ENCODE results near the gene FAN1.

Gene FAN1

DNA sequence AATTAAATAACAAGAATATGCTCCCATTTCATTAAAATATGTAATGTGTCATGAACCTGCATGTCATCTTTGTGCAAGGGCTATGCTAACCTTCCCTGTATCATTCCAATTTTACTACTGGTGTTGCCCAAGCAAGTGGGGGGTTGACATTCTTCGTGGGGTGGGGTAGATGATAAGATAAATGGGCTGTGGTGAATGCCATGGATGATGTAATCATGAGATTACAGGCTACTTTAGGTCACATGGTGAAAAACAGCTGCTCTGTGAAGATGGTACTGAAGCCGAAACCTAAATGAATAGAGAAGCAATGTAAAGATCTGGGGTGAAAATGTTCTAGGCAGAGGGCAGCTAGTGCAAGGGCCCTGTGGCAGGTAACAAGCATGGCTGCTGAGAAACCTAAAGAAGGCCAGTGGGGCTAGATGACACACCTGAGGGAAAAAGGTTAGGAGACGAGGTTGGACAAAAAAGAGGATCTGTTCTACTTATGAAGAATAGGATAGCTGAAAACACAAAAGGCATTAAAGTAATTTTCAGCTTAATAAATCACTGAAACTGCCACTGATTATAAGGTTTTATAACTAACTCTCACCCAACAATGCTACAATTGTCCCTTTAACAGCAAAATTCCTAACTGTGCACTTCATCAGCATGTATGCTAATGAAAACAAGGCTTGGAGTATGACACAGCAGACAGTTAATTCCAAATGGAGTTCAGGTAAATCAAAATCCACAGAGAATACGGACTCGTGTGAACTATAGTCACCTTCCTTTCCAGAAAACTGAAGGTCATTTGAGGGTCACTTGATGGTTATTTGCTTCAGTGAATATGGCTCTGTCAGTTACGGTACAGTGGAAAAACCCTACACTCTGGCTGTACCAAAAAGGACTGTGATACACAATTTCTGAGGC is 52.8 kb downstream of the FAN1 start:
- peaks cover 52% of the 10 kb centered on the region for H3K4me1 Mint-ChIP-seq (ENCODE audit: low read depth)
- H3K27ac Mint-ChIP-seq, result no peak overlapping the region
- intact Hi-C loops (cut with micrococcal nuclease), result loop anchor here (5.0 kb wide), 1 partner anchor 36 kb away; the partner anchor contains the start of gene MTMR10
- no peaks in the 10 kb centered on the region for H3K9me3 Mint-ChIP-seq
- H3K4me3 Mint-ChIP-seq, result no peak overlapping the region
- H3K27me3 Mint-ChIP-seq, result no peaks in the 10 kb centered on the region
- H3K36me3 Mint-ChIP-seq (ENCODE audit: low read depth), result peaks cover 100% of the 10 kb centered on the region

- Mint-ChIP-seq H3K9me3 (no peaks in the 10 kb centered on the region), H3K4me3 (no peak overlapping the region), H3K27me3 (no peaks in the 10 kb centered on the region), H3K27ac (peak overlapping the region; percentile 38), H3K36me3 (ENCODE audit: low read depth) (peaks cover 100% of the 10 kb centered on the region), H3K4me1 (ENCODE audit: low read depth) (peaks cover 67% of the 10 kb centered on the region)
- intact Hi-C loops (cut with micrococcal nuclease), result loop anchor here (5.0 kb wide), 1 partner anchor 34 kb away; the partner anchor contains the start of gene MTMR10
These were observed 54.5 kb downstream of the FAN1 start for GRCh38 chr15:30958219-30958618.

GRCh38 chr15:30962079-30962478 is 58.4 kb downstream of the FAN1 start:
- Mint-ChIP-seq H3K4me1 (ENCODE audit: low read depth) (peaks cover 57% of the 10 kb centered on the region), H3K4me3 (no peak overlapping the region), H3K9me3 (no peaks in the 10 kb centered on the region), H3K27me3 (no peaks in the 10 kb centered on the region), H3K36me3 (ENCODE audit: low read depth) (peaks cover 97% of the 10 kb centered on the region), H3K27ac (peak overlapping the region; percentile 55)
- intact Hi-C loops (cut with micrococcal nuclease), result loop anchor here (5.0 kb wide), 1 partner anchor 165 kb away; no protein-coding TSS in a partner anchor

DNA sequence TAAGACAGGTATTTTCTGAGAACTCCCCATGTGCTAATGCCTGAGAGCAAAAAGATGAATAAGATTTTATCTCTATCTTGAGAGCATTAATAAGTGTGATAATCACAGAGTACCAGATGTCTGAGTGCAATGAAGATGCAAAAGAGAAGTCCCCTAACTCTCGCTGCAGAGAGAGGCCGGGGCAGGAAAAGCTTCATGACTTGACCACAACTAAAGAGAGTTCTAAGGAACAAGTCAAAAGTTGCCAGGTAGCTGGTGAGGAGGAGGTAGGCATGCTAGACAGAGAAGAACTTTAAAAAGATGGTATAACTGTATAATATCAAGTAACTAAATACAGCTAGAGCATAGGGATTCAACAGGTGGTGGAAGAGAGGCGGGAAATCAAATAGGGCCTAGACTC is 58.9 kb downstream of the FAN1 start:
- Mint-ChIP-seq H3K4me3 (no peak overlapping the region), H3K27me3 (no peaks in the 10 kb centered on the region), H3K36me3 (ENCODE audit: low read depth) (peaks cover 91% of the 10 kb centered on the region), H3K4me1 (ENCODE audit: low read depth) (peaks cover 52% of the 10 kb centered on the region), H3K27ac (peak overlapping the region; percentile 55), H3K9me3 (no peaks in the 10 kb centered on the region)
- intact Hi-C loops (cut with micrococcal nuclease), result loop anchor here (5.0 kb wide), 1 partner anchor 165 kb away; no protein-coding TSS in a partner anchor

GRCh38 chr15:30963681-30964080 is 60.0 kb downstream of the FAN1 start:
- H3K9me3 Mint-ChIP-seq, result no peaks in the 10 kb centered on the region
- H3K27ac Mint-ChIP-seq, result no peak overlapping the region
- peaks cover 84% of the 10 kb centered on the region for H3K36me3 Mint-ChIP-seq (ENCODE audit: low read depth)
- no peak overlapping the region for H3K4me3 Mint-ChIP-seq
- intact Hi-C loops (cut with micrococcal nuclease), result loop anchor here (5.0 kb wide), 1 partner anchor 164 kb away; no protein-coding TSS in a partner anchor
- peaks cover 47% of the 10 kb centered on the region for H3K4me1 Mint-ChIP-seq (ENCODE audit: low read depth)
- H3K27me3 Mint-ChIP-seq, result no peaks in the 10 kb centered on the region

DNA sequence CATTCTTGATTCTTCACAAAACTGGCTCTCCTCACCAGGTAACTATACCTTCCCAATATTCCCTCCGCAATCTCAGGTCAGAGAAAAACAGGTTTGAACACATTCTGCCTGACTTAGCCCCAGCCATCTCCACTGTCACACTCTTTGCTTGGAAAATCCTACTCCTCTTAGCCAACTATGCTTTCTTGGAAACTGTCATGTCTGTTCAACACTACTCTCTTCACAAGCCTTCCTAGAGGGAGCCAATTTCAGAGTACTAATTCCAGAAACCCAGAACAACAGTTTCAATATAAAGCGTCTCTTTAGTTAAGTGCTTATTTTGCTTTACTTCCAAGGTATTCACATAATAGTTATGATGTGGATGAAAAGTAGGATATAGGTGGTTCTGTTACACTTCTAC is 66.0 kb downstream of the FAN1 start:
- intact Hi-C loops (cut with micrococcal nuclease), result no loop called here
- H3K4me1 Mint-ChIP-seq (ENCODE audit: low read depth), result peaks cover 28% of the 10 kb centered on the region
- H3K36me3 Mint-ChIP-seq (ENCODE audit: low read depth), result peaks cover 80% of the 10 kb centered on the region
- H3K9me3 Mint-ChIP-seq, result no peaks in the 10 kb centered on the region
- no peaks in the 10 kb centered on the region for H3K27me3 Mint-ChIP-seq
- H3K4me3 Mint-ChIP-seq, result no peak overlapping the region
- H3K27ac Mint-ChIP-seq, result peak overlapping the region; percentile 9

GRCh38 chr15:30973379-30973778 is 69.7 kb downstream of the FAN1 start:
- no peaks in the 10 kb centered on the region for H3K9me3 Mint-ChIP-seq
- intact Hi-C loops (cut with micrococcal nuclease), result no loop called here
- H3K27ac Mint-ChIP-seq, result no peak overlapping the region
- H3K36me3 Mint-ChIP-seq (ENCODE audit: low read depth), result peaks cover 74% of the 10 kb centered on the region
- no peak overlapping the region for H3K4me3 Mint-ChIP-seq
- H3K4me1 Mint-ChIP-seq (ENCODE audit: low read depth), result peaks cover 41% of the 10 kb centered on the region
- no peaks in the 10 kb centered on the region for H3K27me3 Mint-ChIP-seq

GRCh38 chr15:30974112-30974511 is 70.4 kb downstream of the FAN1 start:
- Mint-ChIP-seq H3K36me3 (ENCODE audit: low read depth) (peaks cover 75% of the 10 kb centered on the region), H3K9me3 (no peaks in the 10 kb centered on the region), H3K4me1 (ENCODE audit: low read depth) (peaks cover 43% of the 10 kb centered on the region), H3K27me3 (no peaks in the 10 kb centered on the region), H3K27ac (peak overlapping the region; percentile 60), H3K4me3 (no peak overlapping the region)
- intact Hi-C loops (cut with micrococcal nuclease), result loop anchor here (2.0 kb wide), 1 partner anchor 15 kb away; no protein-coding TSS in a partner anchor

DNA sequence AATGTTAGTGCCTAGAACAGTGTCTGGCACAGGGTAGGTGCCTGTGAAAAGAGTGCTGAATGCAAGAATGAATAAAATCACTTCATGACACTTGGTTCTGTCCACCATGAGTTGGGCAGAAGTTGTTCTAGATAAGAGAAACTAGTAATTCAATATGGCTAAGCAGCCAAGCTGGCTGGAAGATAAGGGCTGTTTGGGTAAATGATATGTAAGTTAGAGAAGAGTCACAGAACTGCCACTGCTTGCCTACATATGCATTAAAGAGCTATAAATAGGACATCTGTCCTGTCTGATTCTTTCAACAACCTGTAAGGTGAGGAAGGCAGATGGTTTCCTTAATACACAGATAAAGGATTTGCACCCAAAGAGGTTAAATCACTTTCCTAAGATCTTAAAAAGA is 74.6 kb downstream of the FAN1 start:
- peak overlapping the region; percentile 20 for H3K4me3 Mint-ChIP-seq
- H3K27me3 Mint-ChIP-seq, result no peaks in the 10 kb centered on the region
- intact Hi-C loops (cut with micrococcal nuclease), result no loop called here
- H3K36me3 Mint-ChIP-seq (ENCODE audit: low read depth), result peaks cover 79% of the 10 kb centered on the region
- no peaks in the 10 kb centered on the region for H3K9me3 Mint-ChIP-seq
- peaks cover 64% of the 10 kb centered on the region for H3K4me1 Mint-ChIP-seq (ENCODE audit: low read depth)
- peak overlapping the region; percentile 88 for H3K27ac Mint-ChIP-seq

DNA sequence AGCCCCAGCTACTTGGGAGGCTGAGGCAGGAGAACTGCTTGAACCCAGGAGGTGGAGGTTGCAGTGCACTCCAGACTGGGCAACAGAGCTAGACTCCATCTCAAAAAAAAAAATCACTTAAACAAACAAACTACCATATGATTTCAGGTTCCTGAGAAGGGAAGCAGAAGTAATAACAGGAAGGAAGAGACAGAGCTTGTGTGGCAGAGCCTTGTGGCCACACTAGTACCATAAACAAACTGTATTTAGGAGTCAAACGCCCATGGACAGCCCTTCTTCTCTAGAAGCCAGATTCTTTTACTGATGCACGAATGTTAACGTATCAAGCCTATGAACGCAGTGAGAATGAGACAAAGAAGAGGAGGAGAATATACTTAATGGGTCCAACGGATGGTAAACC is 75.7 kb downstream of the FAN1 start:
- Mint-ChIP-seq H3K9me3 (no peaks in the 10 kb centered on the region), H3K4me3 (peak overlapping the region; percentile 52), H3K27me3 (no peaks in the 10 kb centered on the region), H3K27ac (peak overlapping the region; percentile 88), H3K36me3 (ENCODE audit: low read depth) (peaks cover 79% of the 10 kb centered on the region), H3K4me1 (ENCODE audit: low read depth) (peaks cover 73% of the 10 kb centered on the region)
- intact Hi-C loops (cut with micrococcal nuclease), result no loop called here

DNA sequence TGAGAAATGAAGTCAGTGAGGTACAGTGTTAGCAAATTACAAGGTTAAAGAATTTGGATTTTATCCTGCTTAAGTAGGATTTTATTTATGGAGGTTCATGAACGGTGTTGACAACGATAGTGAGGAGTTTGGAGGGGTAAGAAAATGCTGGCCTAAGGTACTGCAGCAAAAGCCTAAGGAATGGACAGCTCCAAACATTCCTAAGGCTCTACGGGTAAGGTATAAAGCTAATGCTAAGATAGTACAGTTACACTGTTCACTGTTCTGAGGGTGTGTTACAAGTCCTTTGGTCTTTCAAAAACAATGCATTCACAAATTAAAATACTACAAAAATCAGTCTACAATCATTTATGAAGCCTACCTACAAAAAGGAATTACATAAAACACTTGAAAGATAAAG is 80.4 kb downstream of the FAN1 start:
- Mint-ChIP-seq H3K4me1 (ENCODE audit: low read depth) (peaks cover 83% of the 10 kb centered on the region), H3K36me3 (ENCODE audit: low read depth) (peaks cover 96% of the 10 kb centered on the region), H3K27me3 (no peaks in the 10 kb centered on the region), H3K4me3 (peak overlapping the region; percentile 61), H3K27ac (peak overlapping the region; percentile 88), H3K9me3 (no peaks in the 10 kb centered on the region)
- intact Hi-C loops (cut with micrococcal nuclease), result no loop called here

DNA sequence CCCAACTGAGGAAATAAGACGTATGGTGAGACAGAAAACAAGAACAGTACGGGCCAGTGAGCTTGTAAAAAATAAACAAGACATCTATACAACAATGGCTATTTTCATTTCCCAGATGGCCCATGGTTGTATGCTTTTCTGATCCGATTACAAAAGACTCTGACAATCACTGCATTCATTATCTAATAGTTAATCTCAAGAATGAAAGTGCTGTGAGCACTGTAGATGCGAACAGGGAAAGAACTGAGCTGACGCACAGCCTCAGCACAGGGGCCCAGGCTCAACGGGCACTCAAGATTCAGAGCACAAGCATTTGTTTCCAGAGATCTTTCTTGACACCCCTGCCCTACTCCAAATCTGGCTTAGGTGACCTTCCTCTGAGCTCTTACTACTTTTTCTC is 80.8 kb downstream of the FAN1 start:
- Mint-ChIP-seq H3K4me3 (peak overlapping the region; percentile 61), H3K9me3 (no peaks in the 10 kb centered on the region), H3K27me3 (no peaks in the 10 kb centered on the region), H3K27ac (peak overlapping the region; percentile 83), H3K4me1 (ENCODE audit: low read depth) (peaks cover 79% of the 10 kb centered on the region), H3K36me3 (ENCODE audit: low read depth) (peaks cover 96% of the 10 kb centered on the region)
- intact Hi-C loops (cut with micrococcal nuclease), result no loop called here

- Mint-ChIP-seq H3K9me3 (no peaks in the 10 kb centered on the region), H3K4me3 (peak overlapping the region; percentile 61), H3K27me3 (no peaks in the 10 kb centered on the region), H3K36me3 (ENCODE audit: low read depth) (peaks cover 96% of the 10 kb centered on the region), H3K4me1 (ENCODE audit: low read depth) (peaks cover 73% of the 10 kb centered on the region), H3K27ac (peak overlapping the region; percentile 83)
- intact Hi-C loops (cut with micrococcal nuclease), result no loop called here
These were observed 81.4 kb downstream of the FAN1 start for GRCh38 chr15:30985081-30985531.

GRCh38 chr15:30990036-30990435 is 86.3 kb downstream of the FAN1 start:
- intact Hi-C loops (cut with micrococcal nuclease), result loop anchor here (5.0 kb wide), 2 partner anchors 33 to 92 kb away; no protein-coding TSS in a partner anchor
- Mint-ChIP-seq H3K27me3 (peaks cover 1% of the 10 kb centered on the region), H3K4me1 (ENCODE audit: low read depth) (peaks cover 36% of the 10 kb centered on the region), H3K4me3 (peak overlapping the region; percentile 99), H3K36me3 (ENCODE audit: low read depth) (peaks cover 60% of the 10 kb centered on the region), H3K9me3 (no peaks in the 10 kb centered on the region), H3K27ac (peak overlapping the region; percentile 99)

All from dendritic cell treated with granulocyte-macrophage colony-stimulating factor and Interleukin-4, amounts not matched to agents 40 ng/mL and 50 ng/mL, for 4 days (primary cell).